Endothelial cell of umbilical vein (primary cell): ENCODE measurements around the gene CCDC15. TPM values are rescaled to one million over a fixed set of nuclear protein-coding genes. Genes with fewer than 3 reads are reported as not detected.
A peak's percentile ranks its signal among the peaks of the same experiment; 100 is the strongest.

Experiments
- BruUV-seq: library from RNA; stranded (reverse); fragments of 400-500 nt; replicated peaks from 2 replicates; lab custom pipeline; 2021; lab: Mats Ljungman, UMichigan
- CTCF ChIA-PET: fragments of 300-600, 350-600 bp; sonication (Branson Sonifier 250); formaldehyde crosslinking; loops from one replicate; lab custom pipeline; 2021; ENCODE audit warnings: antibody characterized with exemption, inconsistent platforms; lab: Charles Lee
- POLR2A ChIA-PET: fragments of 300-600, 350-600 bp; sonication (Branson Sonifier 250); formaldehyde crosslinking; loops from one replicate; lab custom pipeline; 2021; ENCODE audit warnings: antibody characterized with exemption, inconsistent platforms; lab: Charles Lee
- DNase-seq: peaks from one replicate; pipeline ENCODE4 v3.0.0-alpha.2; 2011; ENCODE audit warnings: low read depth, low spot score
- FAIRE-seq: peaks from 2 replicates; lab custom pipeline; 2011; peaks lifted over from hg19 to GRCh38; lab: Jason Lieb, UNC
- H2AFZ ChIP-seq: 2 replicates; pipeline ENCODE4 v1.6.0; 2012; ENCODE audit warnings: low read depth, low read length, control low read depth, inconsistent platforms
- H3K27ac ChIP-seq: 2 replicates; pipeline ENCODE4 v1.5.1; 2011; ENCODE audit warnings: low read depth, mild to moderate bottlenecking, control low read depth, low read length, moderate library complexity; ENCODE audit not compliant: insufficient read depth
- H3K27me3 ChIP-seq, 2 experiments: 2 replicates each; pipeline versions ENCODE4 v1.6.0 to v1.6.1; 2011; ENCODE audit warnings: low read length in 2 of 2, mixed read lengths in 1 of 2; ENCODE audit not compliant: control insufficient read depth in 2 of 2, insufficient read depth in 2 of 2
- H3K36me3 ChIP-seq, 2 experiments: 2 replicates in 1 of 2; 3 replicates in 1 of 2; pipeline ENCODE4 v1.5.1; 2011; ENCODE audit warnings: low read length in 2 of 2, mild to moderate bottlenecking in 1 of 2, moderate library complexity in 1 of 2; ENCODE audit not compliant: control insufficient read depth in 2 of 2, insufficient read depth in 2 of 2; ENCODE audit errors: extremely low read depth in 1 of 2
- H3K4me1 ChIP-seq: 3 replicates; pipeline ENCODE4 v1.5.1; 2011; ENCODE audit warnings: mild to moderate bottlenecking, low read length; ENCODE audit not compliant: control insufficient read depth, insufficient read depth; ENCODE audit errors: extremely low read depth
- H3K4me2 ChIP-seq: 2 replicates; pipeline ENCODE4 v1.6.1; 2011; ENCODE audit warnings: low read length, control low read depth, mixed read lengths; ENCODE audit not compliant: insufficient read depth
- H3K4me3 ChIP-seq, 3 experiments: fragments of 200-600 bp in 1 of 3; sonication (generic), shearing (Covaris generic) in 1 of 3; replicated peaks in 1 of 3; 2 replicates each; pipeline ENCODE4 v1.5.1; 2011 to 2016; ENCODE audit warnings: control low read depth in 3 of 3, low read length in 3 of 3, mild to moderate bottlenecking in 2 of 3, inconsistent platforms in 1 of 3, low read depth in 1 of 3, moderate library complexity in 1 of 3; ENCODE audit not compliant: insufficient read depth in 1 of 3
- H3K79me2 ChIP-seq: 2 replicates; pipeline ENCODE4 v1.6.0; 2012; ENCODE audit warnings: low read length, inconsistent platforms; ENCODE audit not compliant: control insufficient read depth, insufficient read depth
- H3K9ac ChIP-seq: replicated peaks from 2 replicates; pipeline ENCODE3; 2011; ENCODE audit warnings: low read length, control low read depth; ENCODE audit not compliant: insufficient read depth; ENCODE audit errors: extremely low read depth
- H3K9me1 ChIP-seq: replicated peaks from 3 replicates; pipeline ENCODE4 v1.6.0; 2011; ENCODE audit warnings: mild to moderate bottlenecking, low read length; ENCODE audit not compliant: control insufficient read depth, insufficient read depth; ENCODE audit errors: extremely low read depth
- H3K9me3 ChIP-seq: replicated peaks from 2 replicates; pipeline ENCODE4 v1.5.1; 2012; ENCODE audit warnings: low read length, inconsistent platforms; ENCODE audit not compliant: control insufficient read depth, insufficient read depth
- H4K20me1 ChIP-seq: replicated peaks from 2 replicates; pipeline ENCODE3; 2011; ENCODE audit warnings: mild to moderate bottlenecking, low read length; ENCODE audit not compliant: control insufficient read depth, insufficient read depth; ENCODE audit errors: extremely low read depth
- CTCF ChIP-seq, 2 donors: IDR thresholded peaks; 1 replicate in 1 of 2; 2 replicates in 1 of 2; pipeline ENCODE4 v1.5.1; 2011; ENCODE audit warnings: low read length in 2 of 2, mild to moderate bottlenecking in 2 of 2, moderate library complexity in 2 of 2, control low read depth in 1 of 2, inconsistent platforms in 1 of 2, low read depth in 1 of 2; ENCODE audit not compliant: insufficient read depth in 1 of 2; ENCODE audit errors: extremely low read depth in 1 of 2
- EZH2 ChIP-seq: IDR thresholded peaks from 2 replicates; pipeline ENCODE4 v1.6.1; 2012; ENCODE audit warnings: borderline replicate concordance, low read depth, mild to moderate bottlenecking, moderate library complexity, low read length, inconsistent platforms; ENCODE audit not compliant: severe bottlenecking
- FOS ChIP-seq: IDR thresholded peaks from 2 replicates; pipeline ENCODE4 v1.6.1; 2011; ENCODE audit warnings: mild to moderate bottlenecking, low read length, moderate library complexity, borderline replicate concordance; ENCODE audit not compliant: insufficient read depth
- GATA2 ChIP-seq: IDR thresholded peaks from 2 replicates; pipeline ENCODE4 v1.7.0; 2011; ENCODE audit warnings: low read depth, mild to moderate bottlenecking, moderate library complexity, mixed read lengths, low read length; ENCODE audit not compliant: insufficient read length, insufficient read depth
- JUN ChIP-seq: IDR thresholded peaks from 2 replicates; pipeline ENCODE4 v1.6.1; 2011; ENCODE audit warnings: borderline replicate concordance, low read depth; ENCODE audit not compliant: insufficient read length, insufficient read depth
- MAX ChIP-seq: IDR thresholded peaks from 2 replicates; pipeline ENCODE4 v1.6.1; 2011; ENCODE audit not compliant: insufficient read depth, insufficient read length
- MYC ChIP-seq: IDR thresholded peaks from one replicate; pipeline ENCODE4 v1.6.1; 2011; ENCODE audit warnings: mild to moderate bottlenecking, low read depth, low read length
- POLR2A ChIP-seq: IDR thresholded peaks from 2 replicates; pipeline ENCODE4 v1.6.1; 2012; ENCODE audit warnings: low read depth, mild to moderate bottlenecking, control low read depth, low read length
- POLR2AphosphoS5 ChIP-seq: IDR thresholded peaks from 2 replicates; pipeline ENCODE4 v1.6.1; 2012; ENCODE audit warnings: low read depth, mild to moderate bottlenecking, control low read depth, low read length, moderate library complexity; ENCODE audit not compliant: insufficient read depth
- dilution Hi-C: fragments of 300-500 bp; cut with MboI; formaldehyde crosslinking; loops from one replicate; pipeline ENCODE4 v1.15.0; 2019; ENCODE audit warnings: low sequenced_read_pairs; ENCODE audit not compliant: extremely low pct_ligation_motif_present
- intact Hi-C: fragments of 100-400 bp; cut with micrococcal nuclease; formaldehyde crosslinking; loops from one replicate; pipeline ENCODE4 v1.10.0; 2022
- polyA plus RNA-seq, 4 experiments: library from polyadenylated mRNA; depleted of rRNA in 3 of 4; stranded (reverse) in 3 of 4; unstranded in 1 of 4; fragments of >200 nt; gene quantifications; 2 replicates each; pipeline versions ENCODE4 v1.2.1 to v1.2.3, GENCODE V29; 2011 to 2012; ENCODE audit warnings: missing spikeins in 1 of 4
- total RNA-seq: library from RNA; stranded (reverse); gene quantifications from 2 replicates; pipeline ENCODE4 v1.2.3, GENCODE V29; 2021

Gene CCDC15
- total and polyA plus RNA-seq, 2 donors (not counting 3 experiments of a cell fraction or from before 2014, with no cell fraction given) = 0.75 to 3.8 TPM

- peak overlapping the region; percentile 69 for H2AFZ ChIP-seq
- H3K27me3 ChIP-seq = no peaks in the 10 kb centered on the region
- POLR2A ChIA-PET = interaction anchor here (0.7 kb wide), 1 partner anchor 393 kb away, joined by 3 read pairs; no protein-coding TSS in a partner anchor
- no peak overlapping the region for H3K4me3 ChIP-seq
- H4K20me1 ChIP-seq = no peaks in the 10 kb centered on the region
- FAIRE-seq (peak; percentile 92), DNase-seq (peak; percentile 70)
- peaks cover 8% of the 10 kb centered on the region for H3K4me1 ChIP-seq
- intact Hi-C loops = loop anchor here (5.0 kb wide), 1 partner anchor 140 kb away; the partner anchor contains the start of gene ROBO4
- H3K4me2 ChIP-seq = peak overlapping the region; percentile 82
- no peaks in the 10 kb centered on the region for H3K36me3 ChIP-seq
- peak overlapping the region; percentile 78 for H3K27ac ChIP-seq
- no peaks in the 10 kb centered on the region for H3K9me3 ChIP-seq
- CTCF ChIA-PET = no interaction called here
- H3K79me2 ChIP-seq = no peaks in the 10 kb centered on the region
- no peaks in the 10 kb centered on the region for H3K9me1 ChIP-seq
- TF ChIP-seq EZH2 (no peak), FOS (peak; percentile 76), JUN (peak; percentile 76), POLR2AphosphoS5 (no peak)
- TSS peak; percentile 84 for BruUV-seq
- dilution Hi-C loops = no loop called here
- peak overlapping the region; percentile 33 for H3K9ac ChIP-seq
Measured at GRCh38 chr11:125036933-125037332, 82.9 kb downstream of the CCDC15 start.

GRCh38 chr11:125049164-125049792, 95.3 kb downstream of the CCDC15 start:
- FAIRE-seq = no peak
- no peaks in the 10 kb centered on the region for H3K9me1 ChIP-seq
- no peak overlapping the region for H2AFZ ChIP-seq
- DNase-seq = no peak
- ChIA-PET CTCF (interaction anchor here (1.3 kb wide), 1 partner anchor 11 kb away, joined by 3 read pairs; no protein-coding TSS in a partner anchor), POLR2A (no interaction called here)
- H4K20me1 ChIP-seq = no peaks in the 10 kb centered on the region
- no peaks in the 10 kb centered on the region for H3K27me3 ChIP-seq
- TF ChIP-seq MYC = no peak
- TF ChIP-seq POLR2A = no peak
- TF ChIP-seq CTCF (IDR thresholded peaks at IDR 0.05; ENCODE audit: extremely low read depth in 1 of 2, insufficient read depth in 1 of 2, low read depth in 1 of 2, low read length in 2 of 2) = no peak
- TF ChIP-seq FOS = no peak
- TF ChIP-seq EZH2 = no peak
- no peak for TF ChIP-seq MAX
- no peak for TF ChIP-seq POLR2AphosphoS5
- TF ChIP-seq JUN = no peak
- TF ChIP-seq GATA2 = no peak
- H3K4me3 ChIP-seq = no peak overlapping the region
- BruUV-seq = no TSS peak
- H3K9ac ChIP-seq = no peak overlapping the region
- no peaks in the 10 kb centered on the region for H3K4me1 ChIP-seq
- dilution Hi-C loops (no loop called here), intact Hi-C loops (no loop called here)
- H3K9me3 ChIP-seq = no peaks in the 10 kb centered on the region
- H3K27ac ChIP-seq = no peak overlapping the region
- no peaks in the 10 kb centered on the region for H3K79me2 ChIP-seq
- no peak overlapping the region for H3K4me2 ChIP-seq
- H3K36me3 ChIP-seq = no peaks in the 10 kb centered on the region
